B cell (primary cell): ENCODE measurements around the gene SEMA4A.
"Not testable (repeated sequence)": the region's sequence is repeated elsewhere in the genome, so short reads cannot be mapped to it uniquely, and the experiment has no call there.

Experiments
- CTCF ChIP-seq: fragments of 200-600 bp; IDR thresholded peaks from one replicate; pipeline ENCODE4 v1.8.0; 2022; ENCODE audit warnings: antibody characterized with exemption, mild to moderate bottlenecking
- EZH2 ChIP-seq: IDR thresholded peaks from 2 replicates; pipeline ENCODE4 v1.6.1; 2012; ENCODE audit warnings: borderline replicate concordance, low read depth, mild to moderate bottlenecking, moderate library complexity, low read length; ENCODE audit not compliant: insufficient read depth, poor library complexity, severe bottlenecking

DNA sequence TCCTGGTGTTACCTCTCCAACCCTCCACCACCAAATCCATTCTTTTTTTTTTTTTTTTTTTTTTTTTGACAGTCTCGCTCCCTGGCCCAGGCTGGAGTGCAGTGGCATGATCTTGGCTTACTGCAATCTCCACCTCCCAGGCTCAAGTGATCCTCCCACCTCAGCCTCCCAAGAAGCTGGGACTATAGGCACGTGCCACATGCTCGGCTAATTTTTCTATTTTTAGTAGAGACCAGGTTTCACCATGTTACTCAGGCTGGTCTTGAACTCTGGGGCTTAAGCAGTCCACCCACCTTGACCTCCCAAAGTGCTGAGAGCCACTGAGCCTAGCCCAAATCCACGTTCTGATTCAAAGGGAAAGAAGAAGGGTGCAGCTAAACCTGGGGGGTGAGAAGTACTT lies 32.4 kb upstream of the SEMA4A start:
- TF ChIP-seq CTCF, EZH2: not testable (repeated sequence)
